H1 (cell line): Measurements from ENCODE around the gene ZSWIM6. TPM values are rescaled to one million over a fixed set of nuclear protein-coding genes. Genes with fewer than 3 reads are reported as not detected.

Experiments used
- CTCF ChIA-PET: fragments of 300-600 bp; sonication (Branson Sonifier 250); formaldehyde crosslinking; loops from one replicate; lab custom pipeline; 2021; ENCODE audit not compliant: partially characterized antibody; lab: Charles Lee
- POLR2A ChIA-PET: fragments of 300-600 bp; sonication (Branson Sonifier 250); formaldehyde crosslinking; loops from one replicate; lab custom pipeline; 2021; ENCODE audit warnings: inconsistent platforms; ENCODE audit not compliant: partially characterized antibody; lab: Charles Lee
- DNase-seq, 2 experiments: peaks; one replicate each; pipeline versions ENCODE4 v3.0.0 to v3.0.0-alpha.2; 2010 to 2022; ENCODE audit warnings: low spot score in 2 of 2, low read depth in 1 of 2, mixed read lengths in 1 of 2
- FAIRE-seq: peaks from 2 replicates; lab custom pipeline; 2011; peaks lifted over from hg19 to GRCh38; lab: Jason Lieb, UNC
- H2AFZ ChIP-seq: 2 replicates; pipeline ENCODE4 v1.8.1; 2012; ENCODE audit warnings: low read length, inconsistent platforms
- H2AK5ac ChIP-seq: 2 replicates; pipeline ENCODE4 v1.6.1; 2013; ENCODE audit warnings: low read depth, low read length
- H2BK120ac ChIP-seq: replicated peaks from 2 replicates; pipeline ENCODE3; 2013; ENCODE audit warnings: low read depth, low read length, inconsistent platforms
- H2BK12ac ChIP-seq: 2 replicates; pipeline ENCODE4 v1.6.1; 2013; ENCODE audit warnings: low read depth, low read length
- H2BK15ac ChIP-seq: 2 replicates; pipeline ENCODE4 v1.6.1; 2013; ENCODE audit warnings: low read length
- H2BK20ac ChIP-seq: 2 replicates; pipeline ENCODE4 v1.6.1; 2013; ENCODE audit warnings: low read length
- H2BK5ac ChIP-seq: 2 replicates; pipeline ENCODE4 v1.6.1; 2013; ENCODE audit warnings: low read depth, low read length
- H3K14ac ChIP-seq: 2 replicates; pipeline ENCODE4 v1.6.1; 2013; ENCODE audit warnings: inconsistent platforms; ENCODE audit not compliant: insufficient read length
- H3K18ac ChIP-seq: 2 replicates; pipeline ENCODE4 v1.6.1; 2013; ENCODE audit warnings: low read length; ENCODE audit errors: extremely low read depth
- H3K23ac ChIP-seq: 2 replicates; pipeline ENCODE4 v1.6.1; 2013; ENCODE audit warnings: inconsistent platforms; ENCODE audit not compliant: insufficient read length
- H3K23me2 ChIP-seq: 2 replicates; pipeline ENCODE4 v1.6.1; 2013; ENCODE audit warnings: low read depth, low read length
- H3K27ac ChIP-seq: 2 replicates; pipeline ENCODE4 v1.6.1; 2011; ENCODE audit warnings: low read depth, low read length, inconsistent platforms
- H3K27me3 ChIP-seq, 4 experiments: replicated peaks in 1 of 4; 1 replicate in 1 of 4; 2 replicates in 3 of 4; pipeline versions ENCODE4 v1.6.1 to v1.8.1; 2011 to 2013; ENCODE audit warnings: low read length in 3 of 4, mild to moderate bottlenecking in 3 of 4, inconsistent platforms in 2 of 4, mixed read lengths in 2 of 4, moderate library complexity in 1 of 4; ENCODE audit not compliant: control insufficient read depth in 3 of 4, insufficient read depth in 3 of 4; ENCODE audit errors: extremely low read depth in 1 of 4
- H3K36me3 ChIP-seq, 4 experiments: 2 replicates each; pipeline versions ENCODE4 v1.6.1 to v1.8.1; 2011 to 2013; ENCODE audit warnings: mild to moderate bottlenecking in 4 of 4, low read length in 3 of 4, moderate library complexity in 2 of 4, control low read depth in 1 of 4, inconsistent platforms in 1 of 4; ENCODE audit not compliant: insufficient read depth in 4 of 4, control insufficient read depth in 2 of 4
- H3K4ac ChIP-seq: replicated peaks from 2 replicates; pipeline ENCODE3; 2013; ENCODE audit warnings: low read length, low read depth, mixed read lengths, inconsistent platforms; ENCODE audit not compliant: insufficient read length
- H3K4me1 ChIP-seq, 4 experiments: replicated peaks in 1 of 4; 1 replicate in 1 of 4; 2 replicates in 3 of 4; pipeline versions ENCODE4 v1.6.1 to v1.8.1; 2011 to 2013; ENCODE audit warnings: low read length in 3 of 4, inconsistent platforms in 2 of 4, mixed read lengths in 1 of 4; ENCODE audit not compliant: insufficient read depth in 4 of 4, control insufficient read depth in 3 of 4
- H3K4me2 ChIP-seq, 2 experiments: 2 replicates each; pipeline versions ENCODE4 v1.6.1 to v1.8.1; 2011 to 2013; ENCODE audit warnings: low read depth in 2 of 2, low read length in 2 of 2, control low read depth in 1 of 2, inconsistent platforms in 1 of 2, mild to moderate bottlenecking in 1 of 2; ENCODE audit not compliant: insufficient read depth in 1 of 2
- H3K4me3 ChIP-seq, 4 experiments: fragments of 200-600, 300-600 bp in 1 of 4; sonication (generic), shearing (Covaris generic), sonication (Bioruptor Twin) in 1 of 4; 2 replicates each; pipeline versions ENCODE4 v1.5.1 to v1.8.1; 2011 to 2016; ENCODE audit warnings: low read length in 4 of 4, low read depth in 3 of 4, control low read depth in 2 of 4, inconsistent platforms in 2 of 4, mild to moderate bottlenecking in 2 of 4, mixed read lengths in 1 of 4, moderate library complexity in 1 of 4; ENCODE audit not compliant: insufficient read depth in 2 of 4; ENCODE audit errors: extremely low read depth in 1 of 4
- H3K56ac ChIP-seq: replicated peaks from 2 replicates; pipeline ENCODE3; 2013; ENCODE audit warnings: low read depth, mild to moderate bottlenecking, mixed read lengths, low read length, inconsistent platforms; ENCODE audit not compliant: insufficient read length
- H3K79me1 ChIP-seq: 2 replicates; pipeline ENCODE4 v1.6.1; 2013; ENCODE audit warnings: low read depth, low read length, control low read depth
- H3K79me2 ChIP-seq, 2 experiments: 2 replicates each; pipeline versions ENCODE4 v1.6.1 to v1.8.1; 2012 to 2013; ENCODE audit warnings: low read length in 2 of 2, mild to moderate bottlenecking in 2 of 2, inconsistent platforms in 1 of 2; ENCODE audit not compliant: insufficient read depth in 2 of 2, control insufficient read depth in 1 of 2
- H3K9ac ChIP-seq, 4 experiments: replicated peaks in 1 of 4; 1 replicate in 1 of 4; 2 replicates in 3 of 4; pipeline versions ENCODE4 v1.6.1 to v1.8.1; 2011 to 2013; ENCODE audit warnings: low read depth in 3 of 4, low read length in 3 of 4, control low read depth in 2 of 4, mild to moderate bottlenecking in 2 of 4, moderate library complexity in 2 of 4, inconsistent platforms in 1 of 4; ENCODE audit errors: extremely low read depth in 1 of 4
- H3K9me3 ChIP-seq, 2 experiments: 2 replicates each; pipeline versions ENCODE4 v1.6.1 to v1.8.1; 2012 to 2013; ENCODE audit warnings: mild to moderate bottlenecking in 2 of 2, moderate library complexity in 2 of 2, control low read depth in 1 of 2, inconsistent platforms in 1 of 2, low read depth in 1 of 2, low read length in 1 of 2, mixed read lengths in 1 of 2; ENCODE audit not compliant: insufficient read depth in 2 of 2
- H4K20me1 ChIP-seq, 2 experiments: replicated peaks in 1 of 2; 2 replicates each; pipeline versions ENCODE3 to v1.8.1; 2011 to 2013; ENCODE audit warnings: inconsistent platforms in 2 of 2, low read length in 2 of 2, mild to moderate bottlenecking in 1 of 2; ENCODE audit not compliant: insufficient read depth in 2 of 2, control insufficient read depth in 1 of 2
- H4K5ac ChIP-seq: 2 replicates; pipeline ENCODE4 v1.6.1; 2013; ENCODE audit warnings: low read length, low read depth, mixed read lengths, inconsistent platforms; ENCODE audit not compliant: insufficient read length
- H4K8ac ChIP-seq: 2 replicates; pipeline ENCODE4 v1.8.0; 2013; ENCODE audit warnings: mild to moderate bottlenecking, moderate library complexity, low read length, inconsistent platforms; ENCODE audit not compliant: insufficient read depth; ENCODE audit errors: extremely low read depth
- H4K91ac ChIP-seq: replicated peaks from 2 replicates; pipeline ENCODE3; 2013; ENCODE audit warnings: low read length, mixed read lengths, inconsistent platforms; ENCODE audit not compliant: insufficient read length
- CHD1 ChIP-seq: IDR thresholded peaks from 2 replicates; pipeline ENCODE4 v1.6.1; 2012; ENCODE audit warnings: low read depth, low read length, improper control_type of control experiment
- CHD2 ChIP-seq: IDR thresholded peaks from 2 replicates; pipeline ENCODE4 v1.6.1; 2012; ENCODE audit warnings: low read length, improper control_type of control experiment
- EP300 ChIP-seq, 2 experiments: IDR thresholded peaks; 1 replicate in 1 of 2; 2 replicates in 1 of 2; pipeline ENCODE4 v1.6.1; 2011 to 2012; ENCODE audit warnings: low read depth in 2 of 2, low read length in 2 of 2, mild to moderate bottlenecking in 2 of 2, borderline replicate concordance in 1 of 2, inconsistent platforms in 1 of 2, moderate library complexity in 1 of 2
- GTF2F1 ChIP-seq: IDR thresholded peaks from 2 replicates; pipeline ENCODE4 v1.6.1; 2012; ENCODE audit warnings: low read depth, low read length, improper control_type of control experiment, borderline replicate concordance
- JUN ChIP-seq: IDR thresholded peaks from 2 replicates; pipeline ENCODE4 v1.6.1; 2011; ENCODE audit warnings: low read depth, mild to moderate bottlenecking, improper control_type of control experiment, low read length
- SIRT6 ChIP-seq: IDR thresholded peaks from one replicate; pipeline ENCODE4 v1.7.1; 2012; ENCODE audit warnings: low read length, inconsistent platforms
- TAF7 ChIP-seq: optimal IDR thresholded peaks from 2 replicates; pipeline ENCODE3; 2011; ENCODE audit warnings: low read depth, mild to moderate bottlenecking, inconsistent platforms, low read length, moderate library complexity, borderline replicate concordance
- polyA plus RNA-seq, 7 experiments: library from polyadenylated mRNA; depleted of rRNA in 3 of 7; stranded (reverse) in 5 of 7; unstranded in 2 of 7; fragments of >200 nt in 5 of 7; fragments of 200-250 nt in 2 of 7; gene quantifications; 1 replicate in 5 of 7; 2 replicates in 1 of 7; 4 replicates in 1 of 7; pipeline versions ENCODE4 v1.2.1 to v1.2.3, GENCODE V29; 2011 to 2013; ENCODE audit warnings: missing spikeins in 2 of 7, mixed read lengths in 2 of 7
- total RNA-seq: library from RNA; stranded (reverse); fragmentation: NEBNext Ultra II Directional; extraction: Animal tissue kit (Norgen Biotek cat#: 25700); gene quantifications from 2 replicates; pipeline ENCODE4 v1.2.1, GENCODE V29; 2021
- TF ChIP-seq, protein P1 (sequence below), 3 experiments: IDR thresholded peaks; 1 replicate in 2 of 3; 2 replicates in 1 of 3; pipeline versions ENCODE4 v1.5.1 to v1.6.1; 2011; ENCODE audit warnings: low read length in 3 of 3, mild to moderate bottlenecking in 3 of 3, inconsistent platforms in 2 of 3, low read depth in 1 of 3, moderate library complexity in 1 of 3; ENCODE audit not compliant: insufficient read depth in 1 of 3; ENCODE audit errors: control extremely low read depth in 1 of 3
- TF ChIP-seq, protein P2 (sequence below): IDR thresholded peaks from 2 replicates; pipeline ENCODE4 v1.6.1; 2011; ENCODE audit warnings: low read length, improper control_type of control experiment

ZSWIM6 gene
- total and polyA plus RNA-seq, 2 of the 8 experiments (the other 6 are each of a cell fraction or from before 2014, with no cell fraction given): 7.9 to 12.4 TPM

DNA sequence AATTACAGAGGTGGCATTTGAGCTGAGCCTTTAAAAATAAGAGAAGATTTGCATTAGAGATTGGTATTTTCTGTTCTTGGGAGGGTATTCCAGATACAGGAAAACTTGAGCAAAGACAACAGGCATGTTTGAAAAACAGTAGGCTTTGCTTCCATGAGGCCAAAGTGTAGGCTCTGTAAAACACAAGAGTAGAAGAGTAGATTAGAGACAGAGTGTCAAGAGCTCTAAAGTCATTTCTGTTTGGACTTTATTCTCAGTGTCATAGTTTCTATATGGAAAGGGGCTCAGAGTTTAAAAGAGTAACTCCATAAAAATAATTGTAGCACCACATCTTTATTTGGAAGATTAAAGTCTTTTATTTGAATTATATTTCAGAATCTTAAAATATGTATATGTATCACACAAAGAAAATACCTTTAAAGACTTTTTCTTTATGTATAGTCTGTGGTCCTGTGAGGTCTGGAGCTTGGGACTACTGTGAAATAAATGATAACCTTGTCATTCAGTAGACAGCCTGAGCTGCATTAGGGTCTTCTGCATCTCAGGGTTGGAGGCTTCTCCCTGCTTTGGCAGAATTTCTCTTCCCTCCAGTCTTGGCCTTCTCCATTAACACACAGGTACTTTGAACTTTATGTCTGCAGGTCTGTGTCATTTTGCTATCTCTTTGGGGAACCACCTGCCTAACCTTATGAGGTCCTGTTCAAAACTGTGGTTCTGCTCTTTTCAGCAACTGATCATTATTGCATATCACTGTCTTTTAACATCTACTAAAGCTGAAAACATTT is 73.6 kb downstream of the ZSWIM6 start:
- H2AFZ ChIP-seq: no peak overlapping the region
- no peaks in the 10 kb centered on the region for H4K20me1 ChIP-seq
- no peak overlapping the region for H3K56ac ChIP-seq
- ChIA-PET CTCF (interaction anchor here (1.2 to 1.4 kb wide), 2 partner anchors 115 to 353 kb away, joined by 3 read pairs; no protein-coding TSS in a partner anchor), POLR2A (no interaction called here)
- DNase-seq (no peak), FAIRE-seq (no peak)
- no peak overlapping the region for H2BK120ac ChIP-seq
- H2BK12ac ChIP-seq: no peak overlapping the region
- H3K23ac ChIP-seq: no peak overlapping the region
- H2BK5ac ChIP-seq: no peak overlapping the region
- no peaks in the 10 kb centered on the region for H3K36me3 ChIP-seq
- H2BK20ac ChIP-seq: no peak overlapping the region
- no peak overlapping the region for H2AK5ac ChIP-seq
- no peak overlapping the region for H2BK15ac ChIP-seq
- no peaks in the 10 kb centered on the region; the same call in 1 of the 2 replicates for H3K79me1 ChIP-seq
- H3K27me3 ChIP-seq: no peaks in the 10 kb centered on the region
- H3K23me2 ChIP-seq: no peaks in the 10 kb centered on the region
- H3K9ac ChIP-seq: no peak overlapping the region
- no peak overlapping the region for H3K18ac ChIP-seq
- no peak overlapping the region for H3K4me2 ChIP-seq
- H3K9me3 ChIP-seq: no peaks in the 10 kb centered on the region
- no peak overlapping the region for H4K5ac ChIP-seq
- no peak overlapping the region for H4K8ac ChIP-seq
- no peak overlapping the region for H3K14ac ChIP-seq
- no peak overlapping the region for H3K4me3 ChIP-seq
- peaks cover 0 to 68% of the 10 kb centered on the region in 2 experiments; a peak in 2 of 4 replicates for H3K79me2 ChIP-seq
- H3K4ac ChIP-seq: no peak overlapping the region
- peaks cover 0 to 12% (median under 1%) of the 10 kb centered on the region in 4 experiments; a peak in 3 of 7 replicates for H3K4me1 ChIP-seq
- no peak overlapping the region for H4K91ac ChIP-seq
- H3K27ac ChIP-seq: no peak overlapping the region
- TF ChIP-seq SIRT6 (no peak), CHD2 (no peak), CHD1 (no peak), JUN (no peak), GTF2F1 (no peak), TAF7 (no peak), EP300 (IDR thresholded peaks at IDR 0.05; ENCODE audit: borderline replicate concordance in 1 of 2, low read depth in 2 of 2, low read length in 2 of 2) (no peak)
- TF ChIP-seq, protein P1, sequence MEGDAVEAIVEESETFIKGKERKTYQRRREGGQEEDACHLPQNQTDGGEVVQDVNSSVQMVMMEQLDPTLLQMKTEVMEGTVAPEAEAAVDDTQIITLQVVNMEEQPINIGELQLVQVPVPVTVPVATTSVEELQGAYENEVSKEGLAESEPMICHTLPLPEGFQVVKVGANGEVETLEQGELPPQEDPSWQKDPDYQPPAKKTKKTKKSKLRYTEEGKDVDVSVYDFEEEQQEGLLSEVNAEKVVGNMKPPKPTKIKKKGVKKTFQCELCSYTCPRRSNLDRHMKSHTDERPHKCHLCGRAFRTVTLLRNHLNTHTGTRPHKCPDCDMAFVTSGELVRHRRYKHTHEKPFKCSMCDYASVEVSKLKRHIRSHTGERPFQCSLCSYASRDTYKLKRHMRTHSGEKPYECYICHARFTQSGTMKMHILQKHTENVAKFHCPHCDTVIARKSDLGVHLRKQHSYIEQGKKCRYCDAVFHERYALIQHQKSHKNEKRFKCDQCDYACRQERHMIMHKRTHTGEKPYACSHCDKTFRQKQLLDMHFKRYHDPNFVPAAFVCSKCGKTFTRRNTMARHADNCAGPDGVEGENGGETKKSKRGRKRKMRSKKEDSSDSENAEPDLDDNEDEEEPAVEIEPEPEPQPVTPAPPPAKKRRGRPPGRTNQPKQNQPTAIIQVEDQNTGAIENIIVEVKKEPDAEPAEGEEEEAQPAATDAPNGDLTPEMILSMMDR (IDR thresholded peaks at IDR 0.05; ENCODE audit: control extremely low read depth in 1 of 3, insufficient read depth in 1 of 3, low read depth in 1 of 3, low read length in 3 of 3): no peak
- TF ChIP-seq, protein P2, sequence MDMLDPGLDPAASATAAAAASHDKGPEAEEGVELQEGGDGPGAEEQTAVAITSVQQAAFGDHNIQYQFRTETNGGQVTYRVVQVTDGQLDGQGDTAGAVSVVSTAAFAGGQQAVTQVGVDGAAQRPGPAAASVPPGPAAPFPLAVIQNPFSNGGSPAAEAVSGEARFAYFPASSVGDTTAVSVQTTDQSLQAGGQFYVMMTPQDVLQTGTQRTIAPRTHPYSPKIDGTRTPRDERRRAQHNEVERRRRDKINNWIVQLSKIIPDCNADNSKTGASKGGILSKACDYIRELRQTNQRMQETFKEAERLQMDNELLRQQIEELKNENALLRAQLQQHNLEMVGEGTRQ: no peak
